GM19035 (cell line): ENCODE measurements around the gene CELA1.

Experiments used
- ATAC-seq: cut with Tn5 transposase; IDR thresholded peaks from one replicate; pipeline ENCODE4 v1.9.1; 2021; ENCODE audit not compliant: unreplicated experiment

CELA1 gene

GRCh38 chr12:51346581-51346980 lies at the start of gene CELA1:
TSS of gene CELA1 (minus strand) at chr12:51346679. CDS start at chr12:51346638, 41 bp downstream.
- ATAC-seq = no peak

- ATAC-seq = peak; percentile 34
Observed at GRCh38 chr12:51395283-51396230, 49.1 kb upstream of the CELA1 start.

- ATAC-seq = no peak
Observed at GRCh38 chr12:51393676-51394545, 47.4 kb upstream of the CELA1 start.

- ATAC-seq = peak; percentile 53
Observed at GRCh38 chr12:51392556-51393237, 46.2 kb upstream of the CELA1 start.

- ATAC-seq = peak; percentile 53
Observed at GRCh38 chr12:51391283-51392123, 45.0 kb upstream of the CELA1 start, which contains the start of gene GALNT6. TSS of gene GALNT6 (minus strand) at chr12:51391406. CDS start at chr12:51379781, 11,625 bp downstream.

GRCh38 chr12:51390891-51391282 lies 44.4 kb upstream of the CELA1 start:
- peak; percentile 12 for ATAC-seq

- ATAC-seq = no peak
Observed at GRCh38 chr12:51390457-51390856, 44.0 kb upstream of the CELA1 start.

GRCh38 chr12:51389302-51389999 lies 43.0 kb upstream of the CELA1 start:
- no peak for ATAC-seq

- ATAC-seq = no peak
Observed at GRCh38 chr12:51388846-51389245, 42.4 kb upstream of the CELA1 start.

GRCh38 chr12:51388069-51388799 lies 41.8 kb upstream of the CELA1 start:
- no peak for ATAC-seq

GRCh38 chr12:51386351-51386750 lies 39.9 kb upstream of the CELA1 start:
- ATAC-seq = no peak

- no peak for ATAC-seq
Observed at GRCh38 chr12:51383269-51383905, 36.9 kb upstream of the CELA1 start.

GRCh38 chr12:51382173-51382572 lies 35.7 kb upstream of the CELA1 start:
- no peak for ATAC-seq

- ATAC-seq = no peak
Observed at GRCh38 chr12:51381226-51382079, 35.0 kb upstream of the CELA1 start.

- ATAC-seq = no peak
Observed at GRCh38 chr12:51379571-51379970, 33.1 kb upstream of the CELA1 start.

- ATAC-seq = no peak
Observed at GRCh38 chr12:51378749-51379148, 32.3 kb upstream of the CELA1 start.
